Pancreas (tissue), 10 donors: ENCODE measurements around the gene RSRC2. TPM values are rescaled to one million over a fixed set of nuclear protein-coding genes. Genes with fewer than 3 reads are reported as not detected.

Source experiments
- ATAC-seq, 4 donors: fragments of 200-7000 bp; cut with Tn5 transposase; one replicate each; pipeline versions ENCODE4 v1.8.0 to v1.9.1; 2020; ENCODE audit warnings: mild to moderate bottlenecking in 4 of 4, moderate library complexity in 4 of 4
- DNase-seq, 6 donors: peaks; one replicate each; pipeline ENCODE4 v3.0.0-alpha.2; 2020
- FAIRE-seq: peaks from 2 replicates; lab custom pipeline; 2012; peaks lifted over from hg19 to GRCh38; lab: Jason Lieb, UNC
- H3K27ac ChIP-seq, 4 donors: fragments of 200-600 bp; sonication (generic); 1 replicate in 3 of 4; 2 replicates in 1 of 4; pipeline versions ENCODE4 v1.5.0 to v1.8.0; 2020
- H3K27me3 ChIP-seq, 4 donors: fragments of 200-600 bp; one replicate each; pipeline ENCODE4 v1.8.0; 2021
- H3K36me3 ChIP-seq, 3 donors: fragments of 200-600 bp; sonication (generic) in 1 of 3; one replicate each; pipeline versions ENCODE4 v1.5.0 to v1.8.0; 2020 to 2021
- H3K4me1 ChIP-seq, 3 donors: fragments of 200-600 bp; one replicate each; pipeline ENCODE4 v1.8.0; 2021
- H3K4me3 ChIP-seq, 4 donors: fragments of 200-600 bp; sonication (generic) in 2 of 4; one replicate each; pipeline versions ENCODE4 v1.5.0 to v1.8.0; 2020 to 2021
- H3K9me3 ChIP-seq, 4 donors: fragments of 200-600 bp; one replicate each; pipeline ENCODE4 v1.8.0; 2021
- WGBS, 2 donors: extraction: QIAGEN DNeasy Blood & Tissue Kit; methylation state at CpG; one replicate each; pipeline ENCODE4 v1.1.7; 2013; 5-methylcytosine and 5-hydroxymethylcytosine counted together
- intact Hi-C, 3 donors: fragments of 100-400 bp; cut with DNase I; formaldehyde crosslinking; loops; one replicate each; pipeline versions ENCODE4 v1.11.1 to v1.14.2; 2022
- polyA plus RNA-seq, 2 donors: library from polyadenylated mRNA; stranded (reverse); fragments of 200-250 nt; gene quantifications; one replicate each; pipeline ENCODE4 v1.2.3, GENCODE V29; 2013
- total RNA-seq, 6 donors: library from RNA; stranded (reverse); fragmentation: NEBNext Ultra II Directional in 4 of 6; extraction: Animal tissue kit (Norgen Biotek cat#: 25700) in 4 of 6; gene quantifications; one replicate each; pipeline versions ENCODE4 v1.2.1 to v1.2.4, GENCODE V29; 2021 to 2023
- TF ChIP-seq, protein P1 (sequence below), 4 donors: fragments of 200-600 bp; sonication (generic) in 3 of 4; IDR thresholded peaks; one replicate each; pipeline versions ENCODE4 v1.5.0 to v1.8.0; 2021; ENCODE audit warnings: antibody characterized with exemption in 4 of 4
- donor health status: healthy with polysubstance abuse.
- donor health status: DM: no; HTN: no; CAD: no; lungs with moderate emphysema.
- donor health status: DM: no; HTN: no; CAD: no.
- donor health status: control.
- donor health status: control.
- donor health status: Bipolar disorder and iron deficiency.
- donor health status: DM: yes; HTN: yes; CAD: no.
- donor health status: DM: no; HTN: no; CAD: no.
- donor health status: DM: no; HTN: no; CAD: no.
- donor health status: DM: yes; HTN: yes; CAD: no.

RSRC2 gene
- total and polyA plus RNA-seq, 8 donors, result 17.1 to 70.6 (median 28.2) TPM

DNA sequence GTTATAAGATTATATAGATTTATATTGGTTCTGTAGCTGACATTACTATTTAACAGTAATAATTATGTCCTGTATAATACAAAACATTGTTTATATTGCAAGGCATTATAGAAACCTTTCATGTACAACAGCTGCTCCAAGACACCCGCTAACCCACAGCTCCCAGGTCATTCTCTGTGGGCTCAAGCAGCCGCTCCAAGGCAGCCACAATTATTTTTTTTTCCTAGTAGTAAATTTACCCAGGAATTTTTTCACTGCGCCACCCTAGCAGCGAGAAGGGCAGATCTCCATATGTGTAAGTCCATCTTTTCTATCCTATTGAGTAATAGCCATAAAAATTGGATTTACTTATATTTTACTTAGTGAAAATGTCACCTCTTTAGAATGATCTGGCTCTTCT lies 36.6 kb upstream of the RSRC2 start:
- intact Hi-C loops, result no loop called here
- no peak for FAIRE-seq
- Histone ChIP-seq H3K9me3 (no peaks in the 10 kb centered on the region), H3K27me3 (no peaks in the 10 kb centered on the region), H3K4me3 (no peak overlapping the region), H3K4me1 (no peaks in the 10 kb centered on the region), H3K27ac (no peak overlapping the region), H3K36me3 (no peaks in the 10 kb centered on the region)
- TF ChIP-seq, protein P1, sequence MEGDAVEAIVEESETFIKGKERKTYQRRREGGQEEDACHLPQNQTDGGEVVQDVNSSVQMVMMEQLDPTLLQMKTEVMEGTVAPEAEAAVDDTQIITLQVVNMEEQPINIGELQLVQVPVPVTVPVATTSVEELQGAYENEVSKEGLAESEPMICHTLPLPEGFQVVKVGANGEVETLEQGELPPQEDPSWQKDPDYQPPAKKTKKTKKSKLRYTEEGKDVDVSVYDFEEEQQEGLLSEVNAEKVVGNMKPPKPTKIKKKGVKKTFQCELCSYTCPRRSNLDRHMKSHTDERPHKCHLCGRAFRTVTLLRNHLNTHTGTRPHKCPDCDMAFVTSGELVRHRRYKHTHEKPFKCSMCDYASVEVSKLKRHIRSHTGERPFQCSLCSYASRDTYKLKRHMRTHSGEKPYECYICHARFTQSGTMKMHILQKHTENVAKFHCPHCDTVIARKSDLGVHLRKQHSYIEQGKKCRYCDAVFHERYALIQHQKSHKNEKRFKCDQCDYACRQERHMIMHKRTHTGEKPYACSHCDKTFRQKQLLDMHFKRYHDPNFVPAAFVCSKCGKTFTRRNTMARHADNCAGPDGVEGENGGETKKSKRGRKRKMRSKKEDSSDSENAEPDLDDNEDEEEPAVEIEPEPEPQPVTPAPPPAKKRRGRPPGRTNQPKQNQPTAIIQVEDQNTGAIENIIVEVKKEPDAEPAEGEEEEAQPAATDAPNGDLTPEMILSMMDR (IDR thresholded peaks at IDR 0.05), result no peak
- no peak for ATAC-seq
- no peak for DNase-seq
- whole genome bisulfite sequencing, 2 donors, result 93 to 99% methylated on average over 4 of the region's 4 CpGs

DNA sequence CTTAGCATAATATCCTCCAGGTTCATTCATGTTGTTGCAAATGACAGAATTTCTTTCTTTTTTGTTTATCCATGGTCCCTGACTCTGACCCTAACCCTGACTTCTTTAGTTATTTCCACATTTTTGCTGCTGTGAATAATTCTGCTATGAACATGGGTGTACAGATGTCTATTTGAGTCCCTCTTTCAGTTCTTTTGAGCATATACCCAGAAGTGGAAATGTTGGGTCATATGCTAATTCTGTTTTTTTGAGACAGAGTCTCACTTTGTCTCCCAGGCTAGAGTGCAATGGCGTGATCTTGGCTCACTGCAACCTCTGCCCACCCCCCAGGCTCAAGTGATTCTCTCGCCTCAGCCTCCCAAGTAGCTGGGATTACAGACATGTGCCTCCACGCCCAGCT lies 33.4 kb upstream of the RSRC2 start:
- Histone ChIP-seq H3K4me3 (no peak overlapping the region), H3K4me1 (no peaks in the 10 kb centered on the region), H3K9me3 (no peaks in the 10 kb centered on the region), H3K27ac (no peak overlapping the region), H3K27me3 (no peaks in the 10 kb centered on the region), H3K36me3 (no peaks in the 10 kb centered on the region)
- no peak for FAIRE-seq
- 95 to 99% methylated on average over 3 of the region's 3 CpGs for WGBS, 2 donors
- no peak for ATAC-seq
- DNase-seq, result no peak
- intact Hi-C loops, result no loop called here
- TF ChIP-seq, protein P1 (IDR thresholded peaks at IDR 0.05), result no peak

DNA sequence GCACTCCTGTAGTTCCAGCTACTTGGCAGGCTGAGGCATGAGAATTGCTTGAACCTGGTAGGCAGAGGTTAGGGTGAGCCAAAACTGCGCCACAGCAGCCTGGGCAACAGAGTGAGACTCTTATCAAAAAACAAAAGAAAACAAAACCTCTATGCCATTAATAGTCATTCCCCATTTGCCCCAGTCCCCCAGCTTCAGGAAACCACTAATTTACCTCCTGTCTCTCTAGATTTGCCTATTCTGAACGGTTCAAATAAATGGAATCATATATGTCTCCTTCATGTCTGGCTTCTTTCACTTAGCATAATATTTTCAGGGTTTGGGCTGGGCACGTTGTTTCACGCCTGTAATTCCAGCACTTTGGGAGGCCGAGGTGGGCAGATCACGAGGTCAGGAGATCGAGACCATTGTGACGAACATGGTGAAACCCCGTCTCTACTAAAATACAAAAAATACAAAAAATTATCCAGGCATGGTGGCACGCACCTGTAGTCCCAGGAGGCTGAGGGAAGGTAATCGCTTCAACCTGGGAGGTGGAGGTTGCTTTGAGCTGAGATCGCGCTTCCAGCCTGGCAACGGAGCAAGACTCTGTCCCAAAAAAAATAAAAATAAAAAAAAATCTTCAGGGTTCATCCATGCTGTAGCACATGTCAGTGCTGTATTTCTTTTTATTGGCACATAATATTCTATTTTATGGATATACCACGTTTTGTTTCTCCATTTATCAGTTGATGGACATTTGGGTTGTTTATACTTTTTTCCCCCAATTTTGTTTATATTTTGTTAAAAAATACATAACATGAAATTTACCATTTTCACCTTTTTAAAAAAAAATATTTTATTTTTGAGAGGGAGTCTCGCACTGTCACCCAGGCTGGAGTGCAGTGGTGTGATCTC lies 32.3 kb upstream of the RSRC2 start:
- intact Hi-C loops, result no loop called here
- Histone ChIP-seq H3K27ac (no peak overlapping the region), H3K36me3 (no peaks in the 10 kb centered on the region), H3K9me3 (no peaks in the 10 kb centered on the region), H3K4me3 (no peak overlapping the region), H3K4me1 (no peaks in the 10 kb centered on the region), H3K27me3 (no peaks in the 10 kb centered on the region)
- ATAC-seq (no peak), FAIRE-seq (no peak), DNase-seq (no peak)
- TF ChIP-seq, protein P1 (IDR thresholded peaks at IDR 0.05), result no peak
- WGBS, 2 donors, result 97 to 98% methylated on average over 16 of the region's 16 CpGs

DNA sequence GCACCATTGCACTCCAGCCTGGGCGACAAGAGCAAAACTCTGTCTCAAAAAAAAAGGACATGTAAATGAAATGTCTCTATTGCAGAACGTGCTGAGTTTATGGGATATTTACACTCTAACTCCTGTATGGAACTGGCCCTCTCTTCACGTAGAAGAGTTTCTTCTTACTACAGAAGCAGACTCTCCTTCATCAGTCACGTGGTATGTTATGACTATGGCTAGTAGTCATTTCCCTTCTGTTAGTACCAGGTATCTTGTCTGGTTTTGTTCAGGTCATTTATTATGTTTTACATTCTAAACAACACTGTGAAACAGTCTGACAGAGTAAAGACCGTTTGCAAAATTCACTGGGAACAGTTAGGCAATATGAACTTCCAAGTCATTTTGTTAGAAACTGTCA lies 20.6 kb upstream of the RSRC2 start:
- WGBS, 2 donors, result 76 to 83% methylated on average over 5 of the region's 5 CpGs
- no peaks in the 10 kb centered on the region for H3K27me3 ChIP-seq
- no peak overlapping the region for H3K4me3 ChIP-seq
- no peaks in the 10 kb centered on the region for H3K9me3 ChIP-seq
- ATAC-seq (no peak), FAIRE-seq (no peak), DNase-seq (no peak)
- H3K27ac ChIP-seq, result no peak overlapping the region
- no peaks in the 10 kb centered on the region for H3K4me1 ChIP-seq
- intact Hi-C loops, result no loop called here
- TF ChIP-seq, protein P1 (IDR thresholded peaks at IDR 0.05), result no peak
- no peaks in the 10 kb centered on the region for H3K36me3 ChIP-seq

DNA sequence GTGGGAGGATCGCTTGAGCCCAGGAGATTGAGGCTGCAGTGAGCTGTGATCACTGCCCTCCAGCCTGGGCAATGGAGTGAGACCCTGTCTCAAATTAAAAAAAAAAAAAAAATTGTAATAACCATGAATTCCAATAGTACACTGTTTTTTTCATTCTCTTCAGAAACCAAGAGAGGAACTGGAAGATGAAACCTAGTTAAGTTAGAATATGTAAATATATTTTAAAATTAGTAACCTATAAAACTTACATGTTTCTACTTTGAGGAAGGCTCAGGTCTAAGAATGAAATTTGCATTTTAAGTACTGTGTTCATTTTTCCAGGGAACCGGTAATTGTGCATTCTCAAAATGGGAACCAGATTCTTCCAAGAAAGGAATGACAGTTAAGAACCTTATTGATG lies 19.1 kb upstream of the RSRC2 start:
- Histone ChIP-seq H3K4me1 (no peaks in the 10 kb centered on the region), H3K4me3 (no peak overlapping the region), H3K27me3 (no peaks in the 10 kb centered on the region), H3K36me3 (no peaks in the 10 kb centered on the region), H3K9me3 (no peaks in the 10 kb centered on the region), H3K27ac (no peak overlapping the region)
- no peak for ATAC-seq
- intact Hi-C loops, result no loop called here
- WGBS, 2 donors, result 95 to 97% methylated on average over 2 of the region's 2 CpGs
- TF ChIP-seq, protein P1 (IDR thresholded peaks at IDR 0.05), result no peak
- no peak for DNase-seq
- no peak for FAIRE-seq
